Adrenal gland (tissue), 12 donors: ENCODE data around the gene LRRC63. TPM values are rescaled to one million over a fixed set of nuclear protein-coding genes. Genes with fewer than 3 reads are reported as not detected.

Experiments
- DNase-seq, 7 donors: peaks; one replicate each; pipeline ENCODE4 v3.0.0-alpha.2; 2019 to 2020
- H3K27ac ChIP-seq, 5 donors: fragments of 200-600 bp; sonication (generic) in 4 of 5; 1 replicate in 3 of 5; 2 replicates in 2 of 5; pipeline versions ENCODE4 v1.5.1 to v1.8.0; 2016 to 2020; ENCODE audit warnings: mild to moderate bottlenecking in 1 of 5
- H3K27me3 ChIP-seq: fragments of 200-600 bp; 2 replicates; pipeline ENCODE4 v1.8.0; 2021
- H3K36me3 ChIP-seq, 2 donors: fragments of 200-600 bp; replicated peaks in 1 of 2; 1 replicate in 1 of 2; 2 replicates in 1 of 2; pipeline versions ENCODE4 v1.5.1 to v1.8.0; 2018 to 2022
- H3K4me1 ChIP-seq, 2 donors: fragments of 200-600 bp; replicated peaks in 1 of 2; 1 replicate in 1 of 2; 2 replicates in 1 of 2; pipeline versions ENCODE4 v1.5.1 to v1.8.0; 2018 to 2021
- H3K4me3 ChIP-seq, 4 donors: fragments of 200-600 bp; sonication (generic) in 3 of 4; one replicate each; pipeline ENCODE4 v1.5.1; 2016 to 2018
- H3K9me3 ChIP-seq, 3 donors: fragments of 200-600 bp; sonication (generic) in 1 of 3; replicated peaks in 1 of 3; 1 replicate in 2 of 3; 2 replicates in 1 of 3; pipeline versions ENCODE4 v1.5.1 to v1.8.0; 2016 to 2021
- CTCF ChIP-seq, 6 experiments: fragments of 450-650 bp in 4 of 6; fragments of 200-600 bp in 2 of 6; sonication (generic) in 1 of 6; IDR thresholded peaks; 1 replicate in 5 of 6; 2 replicates in 1 of 6; pipeline versions ENCODE4 v1.5.1 to v1.8.0; 2016 to 2021; ENCODE audit warnings: antibody characterized with exemption in 6 of 6, mild to moderate bottlenecking in 2 of 6, moderate library complexity in 1 of 6
- POLR2A ChIP-seq, 2 donors: fragments of 450-650 bp; IDR thresholded peaks; one replicate each; pipeline ENCODE4 v1.6.1; 2017; ENCODE audit warnings: antibody characterized with exemption in 2 of 2, mild to moderate bottlenecking in 2 of 2, moderate library complexity in 1 of 2
- WGBS, 4 donors: extraction: QIAGEN DNeasy Blood & Tissue Kit in 2 of 4; methylation state at CpG; one replicate each; pipeline versions ENCODE4 v1.1.5 to v1.1.7; 2013 to 2017; 5-methylcytosine and 5-hydroxymethylcytosine counted together
- intact Hi-C, 2 donors: fragments of 100-400 bp; cut with DNase I; formaldehyde crosslinking; loops; one replicate each; pipeline versions ENCODE4 v1.14.1 to v1.15.0; 2022 to 2023
- polyA plus RNA-seq, 3 donors: library from polyadenylated mRNA; stranded (reverse); fragments of 200-250 nt in 2 of 3; fragments of 350-450 nt in 1 of 3; fragmentation: Illumina TruSeq in 1 of 3; extraction: RNeasy Lipid Tissue Mini Kit (QIAGEN cat#74804) in 1 of 3; gene quantifications; one replicate each; pipeline ENCODE4 v1.2.3, GENCODE V29; 2013 to 2014
- total RNA-seq, 9 donors: library from RNA; depleted of rRNA in 4 of 9; stranded (reverse); fragments of >200 nt in 4 of 9; fragments of 120-200 nt in 1 of 9; fragmentation: NEBNext Ultra II Directional in 1 of 9; extraction: Animal tissue kit (Norgen Biotek cat#: 25700) in 1 of 9; gene quantifications; one replicate each; pipeline versions ENCODE4 v1.1.0 to v1.2.4, GENCODE V29; 2013 to 2023
- donor health status: healthy with polysubstance abuse.
- donor health status: Bipolar disorder and iron deficiency.
- donor health status: DM: yes; HTN: yes; CAD: no.
- donor health status: DM: no; HTN: no; CAD: no.
- donor health status: DM: no; HTN: no; CAD: no.
- donor health status: DM: yes; HTN: yes; CAD: no.

LRRC63 gene
- total and polyA plus RNA-seq, 12 donors: 0.26 to 2.7 (median 0.67) TPM; not detected in 2

GRCh38 chr13:46185634-46186033 lies 26.1 kb upstream of the LRRC63 start:
- 85 to 96% (median 87%) methylated on average over 4 of the region's 4 CpGs for WGBS, 4 donors

GRCh38 chr13:46192412-46192811 lies 19.3 kb upstream of the LRRC63 start:
- Histone ChIP-seq H3K36me3 (no peaks in the 10 kb centered on the region), H3K4me1 (peaks cover 0 to 7% of the 10 kb centered on the region in 2 donors), H3K27me3 (no peaks in the 10 kb centered on the region), H3K27ac (no peak overlapping the region), H3K4me3 (no peak overlapping the region), H3K9me3 (no peaks in the 10 kb centered on the region)
- DNase-seq: no peak
- 26 to 77% (median 41%) methylated on average over 1 of the region's 1 CpG for WGBS, 4 donors
- intact Hi-C loops: no loop called here
- TF ChIP-seq CTCF (IDR thresholded peaks at IDR 0.05) (no peak), POLR2A (IDR thresholded peaks at IDR 0.05) (no peak)

More at GRCh38 chr13:46185634-46186033, 26.1 kb upstream of the LRRC63 start:
- Histone ChIP-seq H3K27me3 (no peaks in the 10 kb centered on the region), H3K4me1 (no peaks in the 10 kb centered on the region), H3K27ac (no peak overlapping the region), H3K9me3 (no peaks in the 10 kb centered on the region), H3K36me3 (no peaks in the 10 kb centered on the region), H3K4me3 (no peak overlapping the region)
- intact Hi-C loops: no loop called here
- no peak for DNase-seq
- TF ChIP-seq CTCF (IDR thresholded peaks at IDR 0.05): no peak

GRCh38 chr13:46195016-46195415 lies 16.7 kb upstream of the LRRC63 start:
- H3K27me3 ChIP-seq: no peaks in the 10 kb centered on the region
- 81 to 91% (median 82%) methylated on average over 1 of the region's 1 CpG for WGBS, 4 donors

GRCh38 chr13:46197299-46198048 lies 14.3 kb upstream of the LRRC63 start:
- H3K4me1 ChIP-seq: peaks cover 5 to 12% of the 10 kb centered on the region in 2 donors
- no peaks in the 10 kb centered on the region for H3K27me3 ChIP-seq
- DNase-seq: no peak
- intact Hi-C loops: no loop called here
- H3K27ac ChIP-seq: no peak overlapping the region
- WGBS, 4 donors: 78 to 82% (median 82%) methylated on average over 4 of the region's 4 CpGs
- no peaks in the 10 kb centered on the region for H3K9me3 ChIP-seq
- H3K36me3 ChIP-seq: no peaks in the 10 kb centered on the region
- TF ChIP-seq CTCF (IDR thresholded peaks at IDR 0.05) (no peak), POLR2A (IDR thresholded peaks at IDR 0.05) (no peak)
- no peak overlapping the region for H3K4me3 ChIP-seq

More at GRCh38 chr13:46195016-46195415, 16.7 kb upstream of the LRRC63 start:
- peaks cover 3 to 7% of the 10 kb centered on the region in 2 donors for H3K4me1 ChIP-seq
- no peak for DNase-seq
- intact Hi-C loops: no loop called here
- H3K36me3 ChIP-seq: no peaks in the 10 kb centered on the region
- no peak overlapping the region for H3K4me3 ChIP-seq
- H3K9me3 ChIP-seq: no peaks in the 10 kb centered on the region
- no peak overlapping the region for H3K27ac ChIP-seq
- TF ChIP-seq POLR2A (IDR thresholded peaks at IDR 0.05) (no peak), CTCF (IDR thresholded peaks at IDR 0.05) (no peak)
